CD4-positive, alpha-beta T cell treated with Interleukin-17A for 4 hours (primary cell): ENCODE measurements around the gene INHA.

ENCODE experiments used
- DNase-seq: peaks from one replicate; pipeline ENCODE4 v3.0.0-alpha.2; 2020; ENCODE audit warnings: mixed read lengths

Gene INHA

GRCh38 chr2:219540784-219541504 is 31.2 kb upstream of the INHA start:
- no peak for DNase-seq

GRCh38 chr2:219541611-219542180 is 30.4 kb upstream of the INHA start:
- DNase-seq: peak; percentile 91

- DNase-seq: no peak
Observed at GRCh38 chr2:219542931-219543595, 29.0 kb upstream of the INHA start.

GRCh38 chr2:219543596-219544358 is 28.3 kb upstream of the INHA start, which contains the start of the genes CHPF and TMEM198:
CHPF (minus strand) TSS chr2:219543809; CDS start chr2:219543538, 271 bp downstream.
TMEM198 (plus strand) TSS chr2:219544028; CDS start chr2:219544728, 700 bp downstream.
- DNase-seq: peak; percentile 97

- DNase-seq: no peak
Observed at GRCh38 chr2:219544567-219544966, 27.5 kb upstream of the INHA start.

GRCh38 chr2:219545295-219545942 is 26.7 kb upstream of the INHA start:
- DNase-seq: no peak

GRCh38 chr2:219545943-219546352 is 26.2 kb upstream of the INHA start:
- DNase-seq: no peak

- no peak for DNase-seq
Observed at GRCh38 chr2:219547621-219548020, 24.5 kb upstream of the INHA start.

- no peak for DNase-seq
Observed at GRCh38 chr2:219548990-219549389, 23.1 kb upstream of the INHA start.

GRCh38 chr2:219549619-219550018 is 22.5 kb upstream of the INHA start:
- DNase-seq: no peak

GRCh38 chr2:219551441-219552381 is 20.4 kb upstream of the INHA start:
- no peak for DNase-seq

GRCh38 chr2:219552382-219553167 is 19.5 kb upstream of the INHA start:
- DNase-seq: peak; percentile 86

- no peak for DNase-seq
Observed at GRCh38 chr2:219553168-219553417, 19.0 kb upstream of the INHA start.

GRCh38 chr2:219553463-219553963 is 18.6 kb upstream of the INHA start:
- DNase-seq: no peak

GRCh38 chr2:219554350-219554749 is 17.8 kb upstream of the INHA start:
- DNase-seq: no peak

- DNase-seq: no peak
Observed at GRCh38 chr2:219555956-219556355, 16.2 kb upstream of the INHA start.

GRCh38 chr2:219556413-219556812 is 15.7 kb upstream of the INHA start:
- no peak for DNase-seq

- DNase-seq: no peak
Observed at GRCh38 chr2:219557320-219557719, 14.8 kb upstream of the INHA start.

- no peak for DNase-seq
Observed at GRCh38 chr2:219557791-219558785, 14.0 kb upstream of the INHA start.
